ENCODE results near the gene ARHGAP6. TPM values are rescaled to one million over a fixed set of nuclear protein-coding genes. Genes with fewer than 3 reads are reported as not detected.
"Not testable (repeated sequence)": the region's sequence is repeated elsewhere in the genome, so short reads cannot be mapped to it uniquely, and the experiment has no call there.

Gene ARHGAP6
- total and polyA plus RNA-seq, 3 donors from 2014 or later, result 4.8 to 11.8 (median 5.7) TPM

DNA sequence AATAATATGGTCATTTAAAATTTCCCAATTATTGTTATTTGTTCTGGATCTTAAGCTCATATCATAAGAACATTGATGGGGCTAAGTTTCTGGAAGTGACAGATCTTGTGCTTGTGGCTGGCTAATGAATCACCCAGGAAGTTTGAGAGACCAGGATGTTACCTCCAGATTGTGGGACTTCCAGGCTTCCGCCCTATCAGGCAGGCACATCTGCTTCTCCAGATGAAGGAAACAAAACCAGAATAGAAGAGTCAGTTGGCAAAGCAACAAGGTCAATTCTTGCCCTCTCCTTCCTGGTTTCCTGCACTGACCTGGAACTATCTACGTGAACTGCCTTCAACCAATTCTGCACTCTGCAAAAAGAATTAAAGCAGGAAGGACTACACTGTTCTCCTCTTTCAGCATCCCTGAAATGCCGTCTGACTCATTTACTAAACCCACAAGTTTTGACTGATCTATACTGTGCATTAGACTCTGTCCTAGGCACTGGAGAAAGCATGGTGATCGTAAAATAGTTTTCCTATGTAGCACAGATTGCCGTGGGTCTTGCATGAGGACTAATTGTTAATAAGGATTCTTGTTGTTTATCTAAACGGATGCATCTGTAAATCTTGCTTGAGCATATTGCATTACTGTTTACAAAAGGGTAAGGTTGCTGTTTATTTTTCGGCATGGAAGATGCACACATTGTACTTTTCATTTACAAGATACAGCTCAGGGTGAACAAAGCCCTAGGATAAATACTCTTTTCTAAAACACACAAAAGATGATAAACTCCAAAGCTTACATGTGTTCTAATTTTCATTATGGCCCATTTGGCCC, 297.9 kb downstream of the ARHGAP6 start:
- intact Hi-C loops (cut with DNase I; ENCODE audit: low total_unique reads), result no loop called here
- Histone ChIP-seq H3K27ac (no peak overlapping the region), H3K27me3 (no peaks in the 10 kb centered on the region), H3K4me1 (no peaks in the 10 kb centered on the region), H3K4me3 (no peak overlapping the region), H3K36me3 (ENCODE audit: low read depth, missing control alignments) (no peaks in the 10 kb centered on the region), H3K9me3 (no peaks in the 10 kb centered on the region)
- DNase-seq, result no peak
- TF ChIP-seq POLR2A (IDR thresholded peaks at IDR 0.05), result no peak
- TF ChIP-seq, protein P1, sequence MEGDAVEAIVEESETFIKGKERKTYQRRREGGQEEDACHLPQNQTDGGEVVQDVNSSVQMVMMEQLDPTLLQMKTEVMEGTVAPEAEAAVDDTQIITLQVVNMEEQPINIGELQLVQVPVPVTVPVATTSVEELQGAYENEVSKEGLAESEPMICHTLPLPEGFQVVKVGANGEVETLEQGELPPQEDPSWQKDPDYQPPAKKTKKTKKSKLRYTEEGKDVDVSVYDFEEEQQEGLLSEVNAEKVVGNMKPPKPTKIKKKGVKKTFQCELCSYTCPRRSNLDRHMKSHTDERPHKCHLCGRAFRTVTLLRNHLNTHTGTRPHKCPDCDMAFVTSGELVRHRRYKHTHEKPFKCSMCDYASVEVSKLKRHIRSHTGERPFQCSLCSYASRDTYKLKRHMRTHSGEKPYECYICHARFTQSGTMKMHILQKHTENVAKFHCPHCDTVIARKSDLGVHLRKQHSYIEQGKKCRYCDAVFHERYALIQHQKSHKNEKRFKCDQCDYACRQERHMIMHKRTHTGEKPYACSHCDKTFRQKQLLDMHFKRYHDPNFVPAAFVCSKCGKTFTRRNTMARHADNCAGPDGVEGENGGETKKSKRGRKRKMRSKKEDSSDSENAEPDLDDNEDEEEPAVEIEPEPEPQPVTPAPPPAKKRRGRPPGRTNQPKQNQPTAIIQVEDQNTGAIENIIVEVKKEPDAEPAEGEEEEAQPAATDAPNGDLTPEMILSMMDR (IDR thresholded peaks at IDR 0.05), result no peak
- WGBS, 2 donors, result 39 to 65% methylated on average over 7 of the region's 7 CpGs

DNA sequence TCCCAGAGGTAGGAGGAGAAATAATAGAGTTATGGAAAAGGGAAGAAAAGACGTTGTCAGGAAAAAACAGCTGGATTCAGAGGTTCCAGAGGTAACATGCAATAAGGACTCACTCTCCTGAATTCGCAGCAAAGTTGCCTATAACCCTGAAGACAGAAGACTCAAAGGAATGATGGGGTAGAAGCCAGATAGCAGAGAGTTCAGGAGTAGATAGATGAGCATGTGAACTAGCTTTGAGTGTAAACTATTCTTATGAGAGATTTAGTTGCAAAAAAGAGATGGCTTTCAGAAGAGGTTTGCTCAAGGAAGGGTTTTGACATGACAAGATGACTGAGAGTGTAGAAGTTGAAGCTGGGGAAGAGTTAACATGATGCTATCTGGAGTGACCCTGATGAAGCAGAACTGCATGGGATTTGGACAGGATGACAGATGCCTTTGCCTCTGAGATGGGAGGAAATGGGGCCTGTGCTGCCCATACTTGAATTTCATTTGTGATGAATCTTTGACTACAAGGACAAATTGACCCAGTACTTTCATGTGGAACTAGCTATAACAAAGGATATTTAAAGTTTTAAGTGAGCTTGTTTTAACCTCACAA, 298.6 kb downstream of the ARHGAP6 start:
- Histone ChIP-seq H3K4me3 (no peak overlapping the region), H3K27me3 (no peaks in the 10 kb centered on the region), H3K27ac (no peak overlapping the region), H3K36me3 (ENCODE audit: low read depth, missing control alignments) (no peaks in the 10 kb centered on the region), H3K4me1 (no peaks in the 10 kb centered on the region), H3K9me3 (no peaks in the 10 kb centered on the region)
- TF ChIP-seq, protein P1 (IDR thresholded peaks at IDR 0.05), result no peak
- no peak for TF ChIP-seq POLR2A (IDR thresholded peaks at IDR 0.05)
- WGBS, 2 donors, result 79 to 85% methylated on average over 2 of the region's 2 CpGs
- intact Hi-C loops (cut with DNase I; ENCODE audit: low total_unique reads), result no loop called here
- no peak for DNase-seq

DNA sequence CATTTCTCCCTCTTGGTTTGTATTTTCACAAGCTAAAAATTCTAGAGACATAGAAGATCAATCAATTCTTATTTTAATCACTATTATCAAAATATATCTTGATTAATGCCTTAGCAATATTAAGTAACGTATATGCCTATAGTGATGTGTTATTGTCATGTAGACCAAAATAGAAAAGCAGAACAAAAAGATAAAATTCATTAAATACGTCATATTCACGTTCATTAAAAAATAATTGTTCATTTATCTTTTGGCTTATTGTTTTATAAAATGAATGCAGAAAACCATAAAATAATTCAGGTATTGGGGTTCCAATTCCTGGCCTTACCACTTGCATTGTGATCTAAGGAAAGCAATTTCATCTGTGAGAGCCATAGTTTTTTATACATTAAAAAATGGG, 300.3 kb downstream of the ARHGAP6 start:
- 95 to 99% methylated on average over 3 of the region's 3 CpGs for WGBS, 2 donors
- no peak for DNase-seq
- intact Hi-C loops (cut with DNase I; ENCODE audit: low total_unique reads), result no loop called here
- H3K36me3 ChIP-seq (ENCODE audit: low read depth, missing control alignments), result no peaks in the 10 kb centered on the region
- H3K9me3 ChIP-seq, result no peaks in the 10 kb centered on the region
- no peaks in the 10 kb centered on the region for H3K4me1 ChIP-seq
- TF ChIP-seq, protein P1 (IDR thresholded peaks at IDR 0.05), result no peak
- TF ChIP-seq POLR2A (IDR thresholded peaks at IDR 0.05), result no peak
- H3K27me3 ChIP-seq, result no peaks in the 10 kb centered on the region
- H3K27ac ChIP-seq, result no peak overlapping the region
- H3K4me3 ChIP-seq, result no peak overlapping the region

DNA sequence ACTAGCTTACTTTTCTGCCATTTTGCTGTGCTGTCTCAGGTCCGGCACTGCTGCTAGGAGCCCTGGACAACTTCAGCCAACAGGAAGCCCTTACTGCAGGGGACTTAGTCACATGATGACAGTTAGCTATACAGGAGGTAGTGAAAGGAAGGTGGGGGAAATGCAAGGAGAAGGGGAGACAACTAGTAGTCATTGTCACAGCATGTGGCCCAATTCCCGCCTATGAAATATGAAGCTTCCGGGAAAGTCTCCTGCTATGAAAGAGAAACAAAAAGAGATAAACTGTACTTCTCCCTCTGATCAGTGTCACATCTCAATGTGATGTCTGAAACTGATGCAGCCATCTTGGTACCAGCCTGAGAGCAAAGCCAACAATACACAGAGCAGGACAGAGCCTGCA, 300.9 kb downstream of the ARHGAP6 start:
- no peaks in the 10 kb centered on the region for H3K36me3 ChIP-seq (ENCODE audit: low read depth, missing control alignments)
- intact Hi-C loops (cut with DNase I; ENCODE audit: low total_unique reads), result no loop called here
- TF ChIP-seq POLR2A (IDR thresholded peaks at IDR 0.05), result no peak
- TF ChIP-seq, protein P1 (IDR thresholded peaks at IDR 0.05), result no peak
- H3K4me3 ChIP-seq, result no peak overlapping the region
- H3K27ac ChIP-seq, result no peak overlapping the region
- DNase-seq, result no peak
- H3K27me3 ChIP-seq, result no peaks in the 10 kb centered on the region
- no peaks in the 10 kb centered on the region for H3K4me1 ChIP-seq
- H3K9me3 ChIP-seq, result no peaks in the 10 kb centered on the region
- WGBS, 2 donors, result 90 to 94% methylated on average over 2 to 3 of the region's 3 CpGs

DNA sequence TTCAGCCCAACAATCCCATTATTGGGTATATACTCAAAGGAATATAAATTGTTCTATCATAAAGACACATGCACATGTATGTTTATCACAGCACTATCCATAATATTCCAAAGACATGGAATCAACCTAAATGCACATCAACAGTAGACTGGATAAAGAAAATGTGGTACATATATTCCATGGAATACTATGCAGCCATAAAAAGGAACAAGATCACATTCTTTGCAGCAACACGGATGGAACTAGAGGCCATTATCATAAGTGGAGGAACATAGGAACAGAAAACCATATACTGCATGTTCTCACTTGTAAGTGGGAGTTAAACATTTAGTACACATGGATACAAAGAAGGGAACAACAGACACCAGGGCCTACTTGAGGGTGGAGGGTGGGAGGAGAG, 301.9 kb downstream of the ARHGAP6 start:
- H3K4me3 ChIP-seq; H3K27ac ChIP-seq; H3K36me3 ChIP-seq (ENCODE audit: low read depth, missing control alignments); H3K4me1 ChIP-seq; DNase-seq; H3K27me3 ChIP-seq; H3K9me3 ChIP-seq; intact Hi-C loops (cut with DNase I; ENCODE audit: low total_unique reads): not testable (repeated sequence)
- WGBS, 2 donors, result 90 to 100% methylated on average over 1 of the region's 1 CpG
